ENCODE measurements around the gene ZNF367. TPM values are rescaled to one million over a fixed set of nuclear protein-coding genes. Genes with fewer than 3 reads are reported as not detected.

Gene ZNF367
- total and polyA plus RNA-seq, 9 of the 15 experiments (the other 6 are each of a cell fraction or from before 2014, with no cell fraction given) = 2.7 to 14.4 (median 10.0) TPM

DNA sequence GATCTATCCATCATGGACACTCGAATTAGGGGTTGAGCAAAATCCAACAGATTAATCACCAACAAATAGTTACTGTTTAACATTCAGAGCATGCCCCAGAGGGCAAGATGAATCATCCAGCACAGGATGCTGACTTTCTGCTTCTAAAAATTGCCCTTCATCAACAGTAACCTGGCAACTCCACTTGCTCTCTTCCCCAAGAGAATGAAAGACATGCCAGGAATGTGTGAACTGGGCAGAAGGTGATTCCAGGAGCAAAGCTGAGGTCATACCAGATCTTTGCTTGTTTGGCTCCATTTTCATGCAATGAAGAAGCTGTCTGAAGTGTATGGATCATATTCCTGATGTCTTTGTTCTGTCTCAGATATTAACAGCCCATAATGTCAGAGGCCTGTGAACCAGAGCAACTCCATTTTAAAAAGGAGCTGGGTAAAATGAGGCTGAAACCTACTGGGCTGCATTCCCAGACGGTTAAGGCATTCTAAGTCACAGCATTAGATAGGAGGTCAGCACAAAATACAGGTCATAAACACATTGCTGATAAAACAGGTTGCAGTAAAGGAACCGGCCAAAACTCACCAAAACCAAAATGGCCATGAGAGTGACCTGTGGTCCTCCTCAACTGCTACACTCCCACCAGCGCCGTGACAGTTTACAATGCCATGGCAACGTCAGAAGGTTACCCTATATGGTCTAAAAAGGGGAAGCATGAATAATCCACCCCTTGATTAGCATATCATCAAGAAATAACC lies 2.5 kb upstream of the ZNF367 start (continued):
- TF ChIP-seq, protein P1, sequence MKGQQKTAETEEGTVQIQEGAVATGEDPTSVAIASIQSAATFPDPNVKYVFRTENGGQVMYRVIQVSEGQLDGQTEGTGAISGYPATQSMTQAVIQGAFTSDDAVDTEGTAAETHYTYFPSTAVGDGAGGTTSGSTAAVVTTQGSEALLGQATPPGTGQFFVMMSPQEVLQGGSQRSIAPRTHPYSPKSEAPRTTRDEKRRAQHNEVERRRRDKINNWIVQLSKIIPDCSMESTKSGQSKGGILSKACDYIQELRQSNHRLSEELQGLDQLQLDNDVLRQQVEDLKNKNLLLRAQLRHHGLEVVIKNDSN (CRISPR knock-in tag; IDR thresholded peaks at IDR 0.05) = no peak
- TF ChIP-seq KDM5B (IDR thresholded peaks at IDR 0.05; ENCODE audit: insufficient replicate concordance, low read depth, low read length) (no peak), ZNF583 (CRISPR knock-in tag; IDR thresholded peaks at IDR 0.05) (peak; percentile 99), RBFOX2 (IDR thresholded peaks at IDR 0.05; ENCODE audit: low read depth, low read length) (no peak), BCL6 (CRISPR knock-in tag; IDR thresholded peaks at IDR 0.05) (peak; percentile 96), ZNF764 (CRISPR knock-in tag; IDR thresholded peaks at IDR 0.05; ENCODE audit: low read depth) (peak; percentile 65), E2F3 (CRISPR knock-in tag; IDR thresholded peaks at IDR 0.05) (peak; percentile 99), ZNF23 (CRISPR knock-in tag; IDR thresholded peaks at IDR 0.05) (peak; percentile 96), CEBPB (tag; IDR thresholded peaks at IDR 0.05) (peak; percentile 61; the same call in 1 of the 2 replicates), EP400 (IDR thresholded peaks at IDR 0.05) (0 out of 2 replicates have a peak, but pooled peaks have one; percentile 12), ZSCAN32 (CRISPR knock-in tag; IDR thresholded peaks at IDR 0.05) (peak; percentile 92), ZNF3 (CRISPR knock-in tag; IDR thresholded peaks at IDR 0.05) (peak; percentile 80; the same call in 1 of the 2 replicates), GTF2E2 (tag; IDR thresholded peaks at IDR 0.05) (peak; percentile 60; the same call in 1 of the 2 replicates), GABPB2 (CRISPR knock-in tag; conservative IDR thresholded peaks at IDR 0.05) (peak; percentile 82; the same call in 1 of the 2 replicates), SMARCC2 (IDR thresholded peaks at IDR 0.05; ENCODE audit: low read depth) (no peak), RBM14 (IDR thresholded peaks at IDR 0.05; ENCODE audit: borderline replicate concordance, insufficient read depth, low read depth, low read length) (no peak), BDP1 (IDR thresholded peaks at IDR 0.05; ENCODE audit: insufficient read depth, insufficient read length) (no peak), IRF2 (CRISPR knock-in tag; IDR thresholded peaks at IDR 0.05) (no peak), ZNF431 (CRISPR knock-in tag; IDR thresholded peaks at IDR 0.05) (no peak), RFX7 (CRISPR knock-in tag; IDR thresholded peaks at IDR 0.05) (peak; percentile 96), MTA3 (IDR thresholded peaks at IDR 0.05; ENCODE audit: borderline replicate concordance) (0 out of 2 replicates have a peak, but pooled peaks have one; percentile 41)
- TF ChIP-seq, protein P2, sequence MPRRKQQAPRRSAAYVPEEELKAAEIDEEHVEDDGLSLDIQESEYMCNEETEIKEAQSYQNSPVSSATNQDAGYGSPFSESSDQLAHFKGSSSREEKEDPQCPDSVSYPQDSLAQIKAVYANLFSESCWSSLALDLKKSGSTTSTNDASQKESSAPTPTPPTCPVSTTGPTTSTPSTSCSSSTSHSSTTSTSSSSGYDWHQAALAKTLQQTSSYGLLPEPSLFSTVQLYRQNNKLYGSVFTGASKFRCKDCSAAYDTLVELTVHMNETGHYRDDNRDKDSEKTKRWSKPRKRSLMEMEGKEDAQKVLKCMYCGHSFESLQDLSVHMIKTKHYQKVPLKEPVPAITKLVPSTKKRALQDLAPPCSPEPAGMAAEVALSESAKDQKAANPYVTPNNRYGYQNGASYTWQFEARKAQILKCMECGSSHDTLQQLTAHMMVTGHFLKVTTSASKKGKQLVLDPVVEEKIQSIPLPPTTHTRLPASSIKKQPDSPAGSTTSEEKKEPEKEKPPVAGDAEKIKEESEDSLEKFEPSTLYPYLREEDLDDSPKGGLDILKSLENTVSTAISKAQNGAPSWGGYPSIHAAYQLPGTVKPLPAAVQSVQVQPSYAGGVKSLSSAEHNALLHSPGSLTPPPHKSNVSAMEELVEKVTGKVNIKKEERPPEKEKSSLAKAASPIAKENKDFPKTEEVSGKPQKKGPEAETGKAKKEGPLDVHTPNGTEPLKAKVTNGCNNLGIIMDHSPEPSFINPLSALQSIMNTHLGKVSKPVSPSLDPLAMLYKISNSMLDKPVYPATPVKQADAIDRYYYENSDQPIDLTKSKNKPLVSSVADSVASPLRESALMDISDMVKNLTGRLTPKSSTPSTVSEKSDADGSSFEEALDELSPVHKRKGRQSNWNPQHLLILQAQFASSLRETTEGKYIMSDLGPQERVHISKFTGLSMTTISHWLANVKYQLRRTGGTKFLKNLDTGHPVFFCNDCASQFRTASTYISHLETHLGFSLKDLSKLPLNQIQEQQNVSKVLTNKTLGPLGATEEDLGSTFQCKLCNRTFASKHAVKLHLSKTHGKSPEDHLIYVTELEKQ (CRISPR knock-in tag; IDR thresholded peaks at IDR 0.05) = peak; percentile 98
- TF ChIP-seq, protein P3, sequence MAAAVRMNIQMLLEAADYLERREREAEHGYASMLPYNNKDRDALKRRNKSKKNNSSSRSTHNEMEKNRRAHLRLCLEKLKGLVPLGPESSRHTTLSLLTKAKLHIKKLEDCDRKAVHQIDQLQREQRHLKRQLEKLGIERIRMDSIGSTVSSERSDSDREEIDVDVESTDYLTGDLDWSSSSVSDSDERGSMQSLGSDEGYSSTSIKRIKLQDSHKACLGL (CRISPR knock-in tag; IDR thresholded peaks at IDR 0.05; ENCODE audit: borderline replicate concordance, poor library complexity, severe bottlenecking) = peak; percentile 82
- TF ChIP-seq, protein P4, sequence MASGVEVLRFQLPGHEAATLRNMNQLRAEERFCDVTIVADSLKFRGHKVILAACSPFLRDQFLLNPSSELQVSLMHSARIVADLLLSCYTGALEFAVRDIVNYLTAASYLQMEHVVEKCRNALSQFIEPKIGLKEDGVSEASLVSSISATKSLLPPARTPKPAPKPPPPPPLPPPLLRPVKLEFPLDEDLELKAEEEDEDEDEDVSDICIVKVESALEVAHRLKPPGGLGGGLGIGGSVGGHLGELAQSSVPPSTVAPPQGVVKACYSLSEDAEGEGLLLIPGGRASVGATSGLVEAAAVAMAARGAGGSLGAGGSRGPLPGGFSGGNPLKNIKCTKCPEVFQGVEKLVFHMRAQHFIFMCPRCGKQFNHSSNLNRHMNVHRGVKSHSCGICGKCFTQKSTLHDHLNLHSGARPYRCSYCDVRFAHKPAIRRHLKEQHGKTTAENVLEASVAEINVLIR (CRISPR knock-in tag; IDR thresholded peaks at IDR 0.05) = peak; percentile 88

Data from K562 (cell line).